ENCODE measurements around the gene NXN.
"Not testable (repeated sequence)": the region's sequence is repeated elsewhere in the genome, so short reads cannot be mapped to it uniquely, and the experiment has no call there.

NXN gene

DNA sequence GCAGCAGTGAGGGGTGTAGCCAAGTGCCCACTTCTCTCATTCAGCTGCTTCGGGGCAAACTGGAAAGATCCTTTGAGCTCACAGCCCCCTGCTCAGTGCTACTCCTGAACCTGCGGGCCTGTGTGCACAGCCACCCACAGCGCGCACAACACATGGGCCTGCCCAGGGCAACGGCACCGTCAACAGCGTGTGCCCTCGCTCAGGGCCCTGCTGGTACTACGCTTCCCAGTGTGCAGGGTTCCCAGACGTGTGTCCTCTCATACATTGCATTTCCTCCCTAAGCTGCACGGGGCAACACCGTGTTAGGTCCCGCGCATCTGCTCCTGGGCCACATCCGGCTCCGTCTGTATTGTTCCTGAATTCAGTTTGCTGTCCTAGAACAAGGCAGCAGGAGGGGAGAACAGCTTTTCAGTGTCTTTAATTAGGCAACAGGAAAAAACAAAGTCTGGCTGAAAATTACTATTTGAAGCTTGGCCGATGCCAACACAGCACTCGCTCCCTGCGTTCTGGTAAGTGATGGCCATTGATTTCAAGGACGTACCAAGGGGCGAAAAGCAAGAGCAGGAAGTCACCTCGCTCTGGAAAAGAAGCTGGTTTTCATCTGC lies 182.2 kb downstream of the NXN start:
- DNase-seq (ENCODE audit: low read depth) = no peak

DNA sequence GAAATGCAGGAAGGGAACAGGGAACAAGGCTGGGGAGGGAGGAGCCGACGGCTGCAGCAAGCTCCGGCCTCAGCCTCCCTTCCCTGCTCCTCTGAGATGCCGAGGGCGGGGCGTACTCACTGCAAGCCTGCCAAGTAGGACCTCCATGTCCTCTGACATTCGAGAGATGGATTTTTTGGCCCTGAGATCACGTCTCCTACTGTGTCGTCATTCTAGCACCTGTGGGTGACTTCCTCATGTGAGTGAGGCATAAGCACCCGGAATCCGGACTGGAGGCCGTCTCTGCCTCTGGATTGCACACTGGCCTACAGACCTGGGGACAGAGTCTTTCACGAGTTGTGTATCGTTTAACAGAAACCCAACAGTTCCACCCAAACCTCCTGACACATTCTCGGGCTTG lies 183.0 kb downstream of the NXN start:
- no peak for DNase-seq (ENCODE audit: low read depth)

DNA sequence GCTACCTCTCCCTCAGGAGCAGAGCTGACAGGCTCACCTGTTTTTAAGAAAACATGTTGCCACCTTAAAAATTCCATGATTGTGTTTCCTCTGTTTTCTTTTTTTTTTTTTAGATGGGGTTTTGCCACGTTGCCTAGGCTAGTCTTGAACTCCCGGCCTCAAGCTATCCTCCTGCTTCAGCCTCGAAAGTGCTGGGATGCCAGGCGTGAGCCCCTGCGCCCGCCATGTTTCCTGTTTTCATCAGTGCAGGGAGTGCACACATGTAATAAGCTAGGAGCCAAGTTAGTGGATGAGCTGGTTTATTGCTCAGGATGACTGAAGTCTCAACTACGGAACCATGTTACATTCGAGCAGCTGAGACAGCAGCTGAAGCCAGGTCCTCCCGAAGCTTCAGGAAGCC lies 183.9 kb downstream of the NXN start:
- DNase-seq (ENCODE audit: low read depth) = no peak

DNA sequence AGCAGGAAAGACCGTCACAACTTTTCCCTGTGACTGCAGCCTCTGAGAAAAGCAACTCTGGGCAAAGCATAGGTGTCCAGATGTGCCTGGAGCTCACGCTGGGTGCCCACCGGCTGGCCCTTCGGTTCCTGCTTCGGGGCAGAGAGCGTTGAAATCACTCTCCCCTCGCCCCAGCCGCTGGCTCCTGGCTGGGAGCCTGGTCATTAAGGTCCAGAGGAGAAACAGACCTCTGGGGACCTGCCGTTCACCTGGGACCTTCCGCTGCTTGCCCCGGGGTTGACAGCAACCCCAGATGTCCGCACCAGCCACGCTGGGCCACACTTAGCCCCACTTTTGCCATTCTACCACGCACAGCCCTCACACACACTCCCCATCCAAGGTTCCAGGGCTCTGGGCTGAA lies 184.3 kb downstream of the NXN start:
- no peak for DNase-seq (ENCODE audit: low read depth)

DNA sequence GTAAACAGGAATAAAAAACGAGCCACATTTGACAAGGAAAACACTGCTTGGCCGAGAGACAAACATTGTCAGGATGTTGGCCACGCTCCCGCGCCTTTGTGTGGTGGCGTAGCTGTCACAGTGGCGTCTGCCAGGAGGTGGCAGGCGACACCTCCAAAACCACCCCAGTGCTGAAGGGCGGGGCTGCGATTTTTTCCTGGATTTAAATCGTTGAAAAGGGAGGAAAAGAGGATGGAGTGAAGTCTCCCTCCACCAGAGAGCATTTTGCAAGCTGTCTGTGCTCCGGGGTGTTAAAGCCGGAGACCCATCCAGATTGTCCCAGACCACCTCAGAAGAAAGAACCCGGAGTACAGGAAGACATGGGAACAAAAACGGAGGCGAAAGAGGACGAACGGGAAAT lies 184.7 kb downstream of the NXN start:
- DNase-seq (ENCODE audit: low read depth) = peak; percentile 12

DNA sequence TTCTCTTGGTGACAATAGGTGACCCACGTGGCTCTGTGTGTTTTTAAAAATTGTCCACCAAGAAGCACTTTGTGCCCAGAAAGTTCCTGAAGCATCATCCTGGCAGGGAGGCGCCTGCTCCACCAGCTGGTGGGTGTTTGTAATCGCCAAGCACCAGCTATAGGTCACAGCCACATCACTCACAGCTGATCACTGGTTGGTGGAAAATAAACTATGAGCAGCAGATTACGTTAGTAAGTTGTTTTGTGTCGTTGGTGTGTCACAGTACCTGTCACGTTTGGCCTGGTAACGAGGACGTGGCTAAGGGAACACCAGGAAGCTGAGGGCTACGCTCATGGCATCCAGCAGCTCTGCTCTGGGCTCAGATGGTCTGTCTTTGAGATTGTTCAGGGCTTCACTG lies 187.3 kb downstream of the NXN start:
- DNase-seq (ENCODE audit: low read depth) = no peak

GRCh38 chr17:791829-792228 lies 187.7 kb downstream of the NXN start:
- no peak for DNase-seq (ENCODE audit: low read depth)

DNA sequence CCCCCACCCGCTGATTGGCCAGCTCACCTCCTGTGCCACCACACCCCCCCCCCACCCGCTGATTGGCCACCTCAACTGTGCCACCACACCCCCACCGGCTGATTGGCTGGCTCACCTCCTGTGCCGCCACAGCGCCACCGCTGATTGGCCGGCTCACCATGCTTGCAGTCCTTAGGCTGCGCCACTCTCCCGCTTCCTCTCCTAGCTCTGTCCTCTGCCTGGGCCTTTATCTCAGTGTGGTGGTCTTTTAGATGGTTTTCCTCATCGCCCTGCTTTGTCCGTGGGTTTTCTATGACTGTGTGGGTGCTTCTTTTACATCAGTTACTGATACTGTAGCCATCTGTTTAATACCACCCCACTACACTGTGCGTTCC lies 188.7 kb downstream of the NXN start:
- not testable (repeated sequence) for DNase-seq (ENCODE audit: low read depth)

GRCh38 chr17:789931-790873 lies 189.4 kb downstream of the NXN start:
- not testable (repeated sequence) for DNase-seq (ENCODE audit: low read depth)

DNA sequence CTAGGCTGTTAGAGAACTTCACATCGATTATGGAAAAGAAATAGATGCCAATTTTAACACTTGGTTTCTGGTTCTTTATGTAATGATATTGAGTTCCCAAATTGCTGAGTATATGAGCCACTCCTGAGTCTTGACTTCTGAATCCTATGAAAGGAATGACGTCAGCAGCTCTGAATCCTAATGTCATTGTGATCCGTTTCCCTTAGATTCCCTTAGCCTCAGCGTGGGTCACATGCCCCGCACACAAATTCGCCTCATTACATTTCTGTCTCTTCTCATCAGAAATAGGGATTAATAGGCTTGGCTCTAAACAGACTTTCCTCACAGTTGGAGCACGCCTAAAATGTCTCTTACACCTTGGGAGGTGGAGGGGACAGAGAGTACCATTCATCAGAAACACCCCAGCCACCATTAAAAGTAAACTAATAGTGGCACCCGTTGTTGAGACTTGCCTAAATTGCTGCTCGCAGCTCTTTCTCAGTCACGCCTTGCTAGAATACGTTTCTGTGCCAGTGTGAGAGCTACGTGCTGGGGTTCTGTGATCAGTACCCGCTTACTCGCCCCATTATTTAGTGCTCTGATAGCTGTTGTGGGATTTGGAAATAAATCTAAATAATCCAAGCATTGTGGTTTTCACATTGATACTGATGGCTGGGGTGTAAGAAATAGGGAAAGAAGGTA lies 190.3 kb downstream of the NXN start:
- no peak for DNase-seq (ENCODE audit: low read depth)

- DNase-seq (ENCODE audit: low read depth) = no peak
These were observed 191.0 kb downstream of the NXN start for GRCh38 chr17:788551-788950.

- no peak for DNase-seq (ENCODE audit: low read depth)
These were observed 191.8 kb downstream of the NXN start for GRCh38 chr17:787641-788221.

GRCh38 chr17:785901-786300 lies 193.7 kb downstream of the NXN start:
- DNase-seq (ENCODE audit: low read depth) = not testable (repeated sequence)

DNA sequence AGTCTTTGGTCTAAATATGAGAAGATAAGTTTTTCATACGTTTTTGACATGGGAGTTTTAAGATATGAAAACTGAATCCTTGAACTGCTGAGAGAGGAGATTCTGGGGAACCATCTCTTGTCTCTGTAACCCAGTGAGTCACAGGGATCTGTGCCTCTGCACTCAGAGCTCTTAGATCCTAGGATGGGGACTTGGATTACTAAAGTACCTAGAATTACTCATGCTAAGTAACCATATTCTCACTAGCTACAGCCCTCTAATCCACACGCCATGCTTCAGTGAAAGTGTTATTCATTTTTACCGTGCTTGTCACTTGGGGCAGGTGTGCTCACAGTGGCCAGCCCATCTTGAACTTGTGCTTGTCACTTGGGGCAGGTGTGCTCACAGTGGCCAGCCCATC lies 195.4 kb downstream of the NXN start:
- DNase-seq (ENCODE audit: low read depth) = no peak

- peak; percentile 95 for DNase-seq (ENCODE audit: low read depth)
These were observed 197.5 kb downstream of the NXN start, which contains the start of the genes GLOD4 and MRM3 for GRCh38 chr17:781805-782731. Gene GLOD4 (minus strand): TSS chr17:782280. CDS start chr17:782255, 25 bp downstream. Gene MRM3 (plus strand): TSS chr17:782353. CDS start chr17:782379, 26 bp downstream.

DNA sequence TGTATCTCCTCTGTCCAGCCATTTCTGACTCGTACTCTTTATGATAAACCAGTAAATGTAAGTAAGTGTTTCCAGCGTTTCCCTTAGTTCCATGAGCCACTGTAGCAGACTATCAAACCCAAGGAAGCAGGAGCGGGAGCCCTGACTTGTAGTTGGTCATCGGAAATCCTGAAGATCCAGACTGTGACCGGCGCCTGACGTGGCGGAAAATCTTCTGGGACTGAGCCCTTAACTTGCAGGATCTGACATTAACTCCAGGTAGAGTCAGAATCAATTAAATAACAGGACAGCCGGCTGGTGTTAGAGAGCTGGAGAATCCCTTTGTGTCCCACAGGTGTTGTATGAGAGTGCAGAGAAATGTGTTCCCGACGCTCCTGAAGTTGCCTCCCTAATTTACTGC lies 201.5 kb downstream of the NXN start:
- no peak for DNase-seq (ENCODE audit: low read depth)

DNA sequence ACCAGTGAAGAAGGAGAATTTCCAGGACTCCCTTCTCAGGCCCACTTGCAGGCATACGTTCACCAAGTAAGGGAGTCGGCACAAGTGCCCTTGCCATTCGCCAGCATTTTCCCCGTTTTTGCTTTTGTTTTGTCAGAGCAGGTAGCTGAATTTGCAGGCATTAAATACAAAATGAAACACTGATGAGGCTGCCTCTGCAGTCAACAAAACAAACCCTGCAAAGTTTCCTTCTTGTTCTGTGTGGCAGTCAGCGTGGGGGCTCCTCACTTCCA lies 205.3 kb downstream of the NXN start:
- DNase-seq (ENCODE audit: low read depth) = no peak

DNA sequence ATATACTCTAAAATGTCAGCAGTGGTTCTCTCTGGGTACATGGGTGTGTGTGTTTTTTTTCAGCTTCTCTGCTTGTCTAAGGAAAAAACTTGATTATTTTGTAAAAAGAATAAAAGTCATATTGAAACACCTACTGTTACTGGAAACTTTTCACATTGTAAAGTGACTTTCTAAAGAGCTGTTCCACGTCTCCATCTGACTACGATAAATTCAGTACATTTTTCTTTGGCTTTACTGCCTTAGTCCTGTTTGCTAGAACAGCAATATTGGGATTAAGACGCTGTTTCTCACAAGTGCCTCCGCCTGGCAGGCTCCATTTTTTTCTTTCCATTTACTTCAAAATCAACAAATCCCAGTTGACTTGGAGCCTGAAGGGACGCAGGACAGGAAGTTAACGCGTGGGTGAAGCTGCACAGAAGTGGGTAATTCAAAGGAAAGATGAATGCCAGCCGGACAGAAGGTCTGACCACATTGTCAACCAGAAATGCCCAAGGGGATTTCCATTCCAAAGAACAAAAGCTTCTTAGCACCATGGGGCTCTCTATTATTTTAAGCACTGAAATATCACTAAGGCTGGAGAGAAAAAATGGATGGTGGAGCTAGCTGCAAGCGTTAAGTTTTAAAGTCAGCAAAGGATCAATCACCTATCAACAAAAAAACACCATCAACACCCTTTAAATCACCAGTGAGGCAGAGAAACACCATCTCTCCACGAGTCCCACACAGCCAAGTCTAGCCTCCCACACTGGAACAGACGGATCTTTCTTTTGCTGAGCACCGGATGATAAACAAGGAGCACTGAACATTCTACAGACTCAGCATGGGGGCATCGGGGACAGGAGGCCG lies 205.9 kb downstream of the NXN start:
- no peak for DNase-seq (ENCODE audit: low read depth)

- DNase-seq (ENCODE audit: low read depth) = no peak
These were observed 206.6 kb downstream of the NXN start for GRCh38 chr17:773016-773415.

DNA sequence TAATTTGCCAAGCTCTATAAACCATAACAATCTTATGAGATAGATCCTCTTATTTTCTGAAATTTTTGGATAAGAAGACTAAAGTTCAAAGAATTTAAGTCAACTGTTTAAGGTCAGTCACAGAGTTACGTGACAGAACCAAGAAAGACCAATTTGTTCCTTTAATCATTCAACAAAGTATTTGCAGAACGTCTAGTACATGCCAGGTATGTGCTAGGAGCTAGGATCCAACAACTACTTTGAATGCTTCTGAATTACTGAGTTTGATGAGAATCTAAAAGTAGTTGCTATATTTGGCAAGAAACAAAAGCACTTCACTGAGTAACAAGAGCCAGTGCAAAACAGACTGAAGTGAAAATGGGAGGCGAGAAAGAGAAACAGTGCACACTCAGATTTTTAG lies 212.5 kb downstream of the NXN start:
- DNase-seq (ENCODE audit: low read depth) = no peak

DNA sequence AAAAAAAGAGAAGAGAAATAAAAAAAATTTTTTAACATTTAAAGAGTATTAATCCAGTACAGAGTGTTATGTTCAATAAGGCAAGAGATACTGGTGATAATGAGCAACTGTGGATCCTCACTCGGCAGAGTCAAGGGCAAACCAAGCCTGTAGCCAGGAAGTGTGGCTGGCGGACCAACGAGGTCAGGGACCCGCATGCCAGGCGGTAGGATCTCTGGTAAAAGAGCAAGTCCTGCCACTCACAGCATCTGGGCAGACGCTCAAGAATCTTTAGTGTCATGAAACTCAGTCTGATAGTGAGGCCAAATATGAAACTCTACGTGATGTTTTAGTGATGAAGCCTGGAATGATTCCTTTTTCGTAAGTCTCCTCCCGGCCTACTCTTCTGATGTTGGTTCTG lies 219.2 kb downstream of the NXN start:
- DNase-seq (ENCODE audit: low read depth) = no peak
